ENCODE data around the gene NADSYN1. TPM values are rescaled to one million over a fixed set of nuclear protein-coding genes. Genes with fewer than 3 reads are reported as not detected.

Gene NADSYN1
- total RNA-seq, 1 donor from 2014 or later = 87.9 TPM

DNA sequence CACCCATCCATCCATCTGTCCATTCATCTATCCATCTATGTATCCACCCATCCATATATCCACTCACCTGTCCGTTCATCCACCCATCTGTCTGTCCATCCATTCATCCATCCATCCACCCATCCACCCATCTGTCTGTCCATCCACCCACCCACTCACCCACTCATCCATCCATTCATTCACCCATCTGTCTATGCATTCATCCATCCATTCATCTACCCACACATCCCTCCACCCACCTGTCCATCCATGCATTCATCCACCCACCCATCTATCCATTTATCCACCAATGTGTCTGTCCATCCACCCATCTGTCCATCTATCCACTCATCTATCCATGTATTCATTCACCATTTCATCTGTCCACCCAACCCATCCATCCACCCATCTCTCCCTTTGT is 33.3 kb downstream of the NADSYN1 start:
- H2AFZ ChIP-seq (ENCODE audit: low read depth, low read length) = no peak overlapping the region
- H3K27me3 Mint-ChIP-seq (ENCODE audit: low read depth, unreplicated experiment) = no peaks in the 10 kb centered on the region
- peaks cover 11% of the 10 kb centered on the region for H3K4me1 ChIP-seq (ENCODE audit: insufficient read depth, low read length)
- H3K36me3 ChIP-seq (ENCODE audit: insufficient read depth, low read length) = peaks cover 14% of the 10 kb centered on the region
- no peak for TF ChIP-seq EZH2 (IDR thresholded peaks at IDR 0.05; ENCODE audit: insufficient read depth, low read length)
- TF ChIP-seq, protein P1, sequence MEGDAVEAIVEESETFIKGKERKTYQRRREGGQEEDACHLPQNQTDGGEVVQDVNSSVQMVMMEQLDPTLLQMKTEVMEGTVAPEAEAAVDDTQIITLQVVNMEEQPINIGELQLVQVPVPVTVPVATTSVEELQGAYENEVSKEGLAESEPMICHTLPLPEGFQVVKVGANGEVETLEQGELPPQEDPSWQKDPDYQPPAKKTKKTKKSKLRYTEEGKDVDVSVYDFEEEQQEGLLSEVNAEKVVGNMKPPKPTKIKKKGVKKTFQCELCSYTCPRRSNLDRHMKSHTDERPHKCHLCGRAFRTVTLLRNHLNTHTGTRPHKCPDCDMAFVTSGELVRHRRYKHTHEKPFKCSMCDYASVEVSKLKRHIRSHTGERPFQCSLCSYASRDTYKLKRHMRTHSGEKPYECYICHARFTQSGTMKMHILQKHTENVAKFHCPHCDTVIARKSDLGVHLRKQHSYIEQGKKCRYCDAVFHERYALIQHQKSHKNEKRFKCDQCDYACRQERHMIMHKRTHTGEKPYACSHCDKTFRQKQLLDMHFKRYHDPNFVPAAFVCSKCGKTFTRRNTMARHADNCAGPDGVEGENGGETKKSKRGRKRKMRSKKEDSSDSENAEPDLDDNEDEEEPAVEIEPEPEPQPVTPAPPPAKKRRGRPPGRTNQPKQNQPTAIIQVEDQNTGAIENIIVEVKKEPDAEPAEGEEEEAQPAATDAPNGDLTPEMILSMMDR (IDR thresholded peaks at IDR 0.05; ENCODE audit: insufficient read depth, low read depth, low read length) = no peak
- no peak overlapping the region for H3K27ac ChIP-seq (ENCODE audit: low read depth, low read length)
- no peak overlapping the region for H3K27ac Mint-ChIP-seq (ENCODE audit: unreplicated experiment)
- no peak overlapping the region for H3K4me2 ChIP-seq (ENCODE audit: low read length)
- FAIRE-seq (no peak), DNase-seq (ENCODE audit: low read depth) (no peak)
- peaks cover 11% of the 10 kb centered on the region for H4K20me1 ChIP-seq (ENCODE audit: insufficient read depth, low read length)
- H3K36me3 Mint-ChIP-seq (ENCODE audit: low read depth, unreplicated experiment) = peaks cover 57% of the 10 kb centered on the region
- H3K4me1 Mint-ChIP-seq (ENCODE audit: low read depth, unreplicated experiment) = peaks cover 18% of the 10 kb centered on the region
- H3K79me2 ChIP-seq (ENCODE audit: insufficient read depth, low read length) = no peaks in the 10 kb centered on the region
- no peak overlapping the region for H3K9ac ChIP-seq (ENCODE audit: low read length)
- no peaks in the 10 kb centered on the region for H3K27me3 ChIP-seq (ENCODE audit: insufficient read depth, low read length)
- H3K9me3 Mint-ChIP-seq (ENCODE audit: unreplicated experiment) = peaks cover 2% of the 10 kb centered on the region
- no peak overlapping the region for H3K4me3 Mint-ChIP-seq (ENCODE audit: unreplicated experiment)
- no peak overlapping the region for H3K4me3 ChIP-seq (ENCODE audit: insufficient read depth, low read depth, low read length)
- H3K9me3 ChIP-seq (ENCODE audit: insufficient read depth, low read depth, low read length) = no peaks in the 10 kb centered on the region

DNA sequence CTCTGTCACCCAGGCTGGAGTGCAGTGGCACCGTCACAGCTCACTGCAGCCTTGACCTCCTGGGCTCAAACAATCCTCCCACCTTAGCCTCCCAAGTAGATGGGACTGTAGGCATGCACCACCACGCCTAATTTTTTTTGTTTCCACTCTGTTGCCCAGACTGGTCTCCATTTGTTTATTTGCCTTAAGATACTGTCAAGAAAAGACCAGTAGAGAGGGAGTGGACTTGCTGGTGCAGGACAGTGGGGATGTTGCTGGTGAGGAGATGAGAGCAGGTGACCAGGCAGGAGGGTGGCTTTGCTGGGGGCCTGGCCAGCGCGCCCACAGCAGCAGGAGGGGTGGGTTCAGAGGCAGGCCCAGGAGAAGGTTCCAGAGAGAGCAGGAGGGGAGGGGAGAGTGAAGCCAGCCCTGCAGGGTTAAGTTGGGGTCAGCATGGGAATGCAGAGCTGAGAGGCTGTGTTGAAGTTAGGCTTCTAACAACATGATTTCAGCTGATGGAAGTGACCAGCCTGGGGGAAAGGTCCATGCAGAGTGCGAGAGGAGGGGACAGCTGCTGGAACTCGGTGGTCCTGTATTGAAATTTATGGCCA is 35.8 kb downstream of the NADSYN1 start:
- Histone ChIP-seq H3K36me3 (ENCODE audit: insufficient read depth, low read length) (peaks cover 9% of the 10 kb centered on the region), H3K4me3 (ENCODE audit: insufficient read depth, low read depth, low read length) (no peak overlapping the region), H4K20me1 (ENCODE audit: insufficient read depth, low read length) (peaks cover 14% of the 10 kb centered on the region), H3K27me3 (ENCODE audit: insufficient read depth, low read length) (no peaks in the 10 kb centered on the region), H3K4me1 (ENCODE audit: insufficient read depth, low read length) (peaks cover 11% of the 10 kb centered on the region), H3K4me2 (ENCODE audit: low read length) (no peak overlapping the region), H3K9me3 (ENCODE audit: insufficient read depth, low read depth, low read length) (no peaks in the 10 kb centered on the region), H3K27ac (ENCODE audit: low read depth, low read length) (no peak overlapping the region), H2AFZ (ENCODE audit: low read depth, low read length) (no peak overlapping the region), H3K79me2 (ENCODE audit: insufficient read depth, low read length) (no peaks in the 10 kb centered on the region), H3K9ac (ENCODE audit: low read length) (no peak overlapping the region)
- no peak overlapping the region for H3K27ac Mint-ChIP-seq (ENCODE audit: unreplicated experiment)
- no peaks in the 10 kb centered on the region for H3K27me3 Mint-ChIP-seq (ENCODE audit: low read depth, unreplicated experiment)
- FAIRE-seq (no peak), DNase-seq (ENCODE audit: low read depth) (no peak)
- peaks cover 2% of the 10 kb centered on the region for H3K9me3 Mint-ChIP-seq (ENCODE audit: unreplicated experiment)
- H3K36me3 Mint-ChIP-seq (ENCODE audit: low read depth, unreplicated experiment) = peaks cover 53% of the 10 kb centered on the region
- no peak for TF ChIP-seq EZH2 (IDR thresholded peaks at IDR 0.05; ENCODE audit: insufficient read depth, low read length)
- TF ChIP-seq, protein P1 (IDR thresholded peaks at IDR 0.05; ENCODE audit: insufficient read depth, low read depth, low read length) = no peak
- H3K4me3 Mint-ChIP-seq (ENCODE audit: unreplicated experiment) = no peak overlapping the region
- peaks cover 18% of the 10 kb centered on the region for H3K4me1 Mint-ChIP-seq (ENCODE audit: low read depth, unreplicated experiment)

DNA sequence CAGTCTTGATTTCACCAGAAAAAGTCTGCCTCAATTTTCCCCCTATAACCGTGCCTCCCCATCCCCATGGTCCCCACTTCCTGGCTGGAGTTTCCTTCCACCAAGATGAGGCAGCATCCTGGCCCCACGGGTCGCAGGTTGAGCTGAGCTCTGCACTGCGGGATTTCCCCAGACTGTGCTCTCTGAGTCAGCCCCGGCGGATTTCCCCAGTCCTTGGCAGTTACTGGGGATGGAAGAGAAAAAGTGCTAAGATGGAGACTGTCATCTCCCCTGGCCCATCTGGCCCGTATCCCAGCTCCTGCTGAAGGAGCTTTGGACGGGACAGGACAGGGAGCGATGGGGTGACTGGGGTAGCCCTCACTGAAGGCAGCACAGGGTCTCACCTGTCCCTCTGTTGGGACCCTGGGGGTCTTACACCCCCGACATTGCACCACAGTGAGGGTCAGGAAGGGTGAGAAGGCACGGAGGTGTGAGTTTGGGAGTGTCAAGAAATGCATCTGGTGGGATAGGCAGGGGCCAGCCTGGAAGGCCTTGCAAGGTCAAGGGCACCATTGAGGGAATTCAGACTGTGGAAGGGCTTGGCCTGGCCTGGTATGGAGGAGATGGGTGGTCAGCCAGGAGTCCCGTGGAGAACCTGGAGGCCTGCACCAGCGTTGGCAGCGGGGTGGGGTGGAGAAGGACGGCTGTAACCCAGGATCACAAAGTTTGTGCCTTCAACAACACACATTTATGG is 36.5 kb downstream of the NADSYN1 start:
- Histone ChIP-seq H3K4me1 (ENCODE audit: insufficient read depth, low read length) (peaks cover 11% of the 10 kb centered on the region), H3K36me3 (ENCODE audit: insufficient read depth, low read length) (peaks cover 7% of the 10 kb centered on the region), H2AFZ (ENCODE audit: low read depth, low read length) (no peak overlapping the region), H3K79me2 (ENCODE audit: insufficient read depth, low read length) (no peaks in the 10 kb centered on the region), H3K9ac (ENCODE audit: low read length) (no peak overlapping the region), H3K27ac (ENCODE audit: low read depth, low read length) (no peak overlapping the region), H3K9me3 (ENCODE audit: insufficient read depth, low read depth, low read length) (no peaks in the 10 kb centered on the region), H3K27me3 (ENCODE audit: insufficient read depth, low read length) (no peaks in the 10 kb centered on the region), H4K20me1 (ENCODE audit: insufficient read depth, low read length) (peaks cover 14% of the 10 kb centered on the region), H3K4me2 (ENCODE audit: low read length) (no peak overlapping the region), H3K4me3 (ENCODE audit: insufficient read depth, low read depth, low read length) (no peak overlapping the region)
- Mint-ChIP-seq H3K4me1 (ENCODE audit: low read depth, unreplicated experiment) (peaks cover 18% of the 10 kb centered on the region), H3K4me3 (ENCODE audit: unreplicated experiment) (no peak overlapping the region), H3K27me3 (ENCODE audit: low read depth, unreplicated experiment) (no peaks in the 10 kb centered on the region), H3K9me3 (ENCODE audit: unreplicated experiment) (peaks cover 2% of the 10 kb centered on the region), H3K36me3 (ENCODE audit: low read depth, unreplicated experiment) (peaks cover 52% of the 10 kb centered on the region), H3K27ac (ENCODE audit: unreplicated experiment) (no peak overlapping the region)
- no peak for TF ChIP-seq EZH2 (IDR thresholded peaks at IDR 0.05; ENCODE audit: insufficient read depth, low read length)
- TF ChIP-seq, protein P1 (IDR thresholded peaks at IDR 0.05; ENCODE audit: insufficient read depth, low read depth, low read length) = no peak
- DNase-seq (ENCODE audit: low read depth) (peak; percentile 13), FAIRE-seq (no peak)

All from astrocyte (in vitro differentiated cells and primary cell).